AG04450 (cell line): ENCODE results near the gene MRPL55. TPM values are rescaled to one million over a fixed set of nuclear protein-coding genes. Genes with fewer than 3 reads are reported as not detected.

Source experiments
- CTCF ChIA-PET: fragments of 300-600, 350-600 bp; formaldehyde crosslinking; extraction: SDS; loops from one replicate; lab custom pipeline; 2022; ENCODE audit warnings: antibody characterized with exemption, inconsistent platforms; lab: Charles Lee
- POLR2A ChIA-PET: fragments of 350-600 bp; formaldehyde crosslinking; extraction: SDS; loops from one replicate; lab custom pipeline; 2021; ENCODE audit warnings: antibody characterized with exemption, inconsistent platforms; lab: Yijun Ruan, JAX
- DNase-seq: peaks from one replicate; pipeline ENCODE4 v3.0.0-alpha.2; 2011; ENCODE audit warnings: low read depth, low spot score
- H3K27ac ChIP-seq: one replicate; pipeline ENCODE4 v1.5.1; 2012; ENCODE audit warnings: low read depth, low read length, control low read depth
- H3K27me3 ChIP-seq: one replicate; pipeline ENCODE4 v1.6.0; 2012; ENCODE audit warnings: low read length; ENCODE audit not compliant: control insufficient read depth, insufficient read depth
- H3K4me3 ChIP-seq: 2 replicates; pipeline ENCODE4 v1.5.1; 2011; ENCODE audit warnings: mild to moderate bottlenecking, low read depth, low read length, control low read depth
- H3K9me3 ChIP-seq: 2 replicates; pipeline ENCODE4 v1.5.1; 2012; ENCODE audit warnings: low read length; ENCODE audit not compliant: control insufficient read depth, insufficient read depth
- polyA plus RNA-seq: library from polyadenylated mRNA; depleted of rRNA; stranded (reverse); fragments of >200 nt; gene quantifications from 2 replicates; pipeline ENCODE4 v1.2.3, GENCODE V29; 2011
- TF ChIP-seq, protein P1 (sequence below): IDR thresholded peaks from 2 replicates; pipeline ENCODE4 v1.5.1; 2011; ENCODE audit warnings: low read depth, low read length, control low read depth, inconsistent platforms

Gene MRPL55
- polyA plus RNA-seq, 1 experiment, result 33.4 TPM

- peaks cover 25% of the 10 kb centered on the region for H3K27me3 ChIP-seq
- POLR2A ChIA-PET, result no interaction called here
- H3K9me3 ChIP-seq, result no peaks in the 10 kb centered on the region; the same call in 1 of the 2 replicates
- H3K4me3 ChIP-seq, result no peak overlapping the region
- no peak overlapping the region for H3K27ac ChIP-seq
- CTCF ChIA-PET, result no interaction called here
- no peak for DNase-seq
- TF ChIP-seq, protein P1, sequence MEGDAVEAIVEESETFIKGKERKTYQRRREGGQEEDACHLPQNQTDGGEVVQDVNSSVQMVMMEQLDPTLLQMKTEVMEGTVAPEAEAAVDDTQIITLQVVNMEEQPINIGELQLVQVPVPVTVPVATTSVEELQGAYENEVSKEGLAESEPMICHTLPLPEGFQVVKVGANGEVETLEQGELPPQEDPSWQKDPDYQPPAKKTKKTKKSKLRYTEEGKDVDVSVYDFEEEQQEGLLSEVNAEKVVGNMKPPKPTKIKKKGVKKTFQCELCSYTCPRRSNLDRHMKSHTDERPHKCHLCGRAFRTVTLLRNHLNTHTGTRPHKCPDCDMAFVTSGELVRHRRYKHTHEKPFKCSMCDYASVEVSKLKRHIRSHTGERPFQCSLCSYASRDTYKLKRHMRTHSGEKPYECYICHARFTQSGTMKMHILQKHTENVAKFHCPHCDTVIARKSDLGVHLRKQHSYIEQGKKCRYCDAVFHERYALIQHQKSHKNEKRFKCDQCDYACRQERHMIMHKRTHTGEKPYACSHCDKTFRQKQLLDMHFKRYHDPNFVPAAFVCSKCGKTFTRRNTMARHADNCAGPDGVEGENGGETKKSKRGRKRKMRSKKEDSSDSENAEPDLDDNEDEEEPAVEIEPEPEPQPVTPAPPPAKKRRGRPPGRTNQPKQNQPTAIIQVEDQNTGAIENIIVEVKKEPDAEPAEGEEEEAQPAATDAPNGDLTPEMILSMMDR, result no peak
Measured at GRCh38 chr1:228065543-228066347, 43.4 kb downstream of the MRPL55 start.

GRCh38 chr1:228064741-228065542 lies 44.2 kb downstream of the MRPL55 start:
- ChIA-PET CTCF (no interaction called here), POLR2A (no interaction called here)
- Histone ChIP-seq H3K4me3 (no peak overlapping the region), H3K9me3 (peaks cover 6% of the 10 kb centered on the region), H3K27ac (no peak overlapping the region), H3K27me3 (peaks cover 31% of the 10 kb centered on the region)
- TF ChIP-seq, protein P1, result no peak
- no peak for DNase-seq

DNA sequence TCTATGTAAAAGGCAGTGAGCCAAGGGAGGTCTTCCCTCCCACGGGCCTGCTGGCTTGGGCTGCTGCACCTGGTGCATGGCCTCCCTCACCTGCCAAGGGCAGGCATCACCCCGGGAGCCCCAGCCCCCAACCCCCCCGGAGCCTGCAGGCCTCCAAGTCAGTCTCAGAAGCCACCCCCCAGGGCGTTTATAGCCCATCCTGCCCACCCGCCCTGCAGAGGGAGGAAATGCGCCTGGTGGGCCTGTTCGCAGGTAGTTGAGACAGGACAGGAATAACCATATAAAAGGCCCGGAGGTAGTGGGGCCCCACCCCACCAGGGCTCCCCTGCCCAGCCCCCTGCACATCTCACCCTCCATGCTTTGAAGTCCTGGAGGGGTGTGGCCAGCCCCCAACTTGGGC lies 44.8 kb downstream of the MRPL55 start:
- no peak for DNase-seq

DNA sequence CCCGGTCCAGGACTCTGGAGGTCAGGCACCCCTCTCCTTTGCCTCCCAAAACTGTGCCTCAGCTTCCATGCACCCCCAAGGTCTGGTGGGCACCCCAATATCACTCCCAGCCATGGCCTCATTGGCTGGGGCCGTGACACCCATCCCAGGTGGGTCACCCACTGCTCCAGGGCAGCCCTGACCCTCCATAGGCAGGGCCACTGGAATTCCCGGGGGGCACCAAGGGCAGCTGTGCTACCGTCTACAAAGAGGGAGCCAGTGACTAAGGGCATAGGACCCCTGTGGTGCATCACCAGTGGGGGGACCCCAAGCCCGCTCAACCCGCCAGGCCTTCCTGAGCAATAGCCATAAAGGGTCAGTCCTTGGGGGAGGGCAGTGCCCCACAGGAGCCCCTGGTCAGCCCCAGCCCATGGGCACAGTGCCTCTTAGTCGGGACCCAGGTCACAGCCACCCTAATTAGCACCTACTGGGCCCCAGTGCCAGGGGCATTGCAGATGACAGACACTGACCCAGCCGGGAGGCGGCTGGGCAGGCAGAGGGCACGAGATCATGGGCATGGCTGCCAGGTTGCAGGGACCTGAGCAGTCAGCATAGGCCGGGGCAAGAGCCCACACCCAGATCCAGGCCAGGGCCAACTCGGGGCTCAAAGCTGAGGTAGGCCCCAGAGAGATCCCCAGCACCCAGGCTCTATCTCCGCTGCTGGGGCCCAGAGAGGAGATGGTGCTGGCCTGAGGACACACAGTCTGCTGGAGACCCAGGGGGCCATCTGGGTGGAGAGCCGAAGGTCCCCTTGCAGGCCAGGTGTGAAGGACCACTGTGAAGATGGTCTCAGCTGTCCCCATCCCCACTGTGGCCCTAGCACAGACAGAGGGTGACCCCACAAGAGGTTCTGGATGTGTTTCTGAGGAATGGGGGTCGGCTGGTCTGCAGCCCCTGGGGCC lies 45.6 kb downstream of the MRPL55 start:
- TF ChIP-seq, protein P1, result no peak
- no peak for DNase-seq
- Histone ChIP-seq H3K4me3 (no peak overlapping the region), H3K27ac (no peak overlapping the region), H3K9me3 (peaks cover 16% of the 10 kb centered on the region), H3K27me3 (peaks cover 41% of the 10 kb centered on the region)
- ChIA-PET CTCF (no interaction called here), POLR2A (no interaction called here)

More for the DNA sequence above, 44.8 kb downstream of the MRPL55 start:
- ChIA-PET CTCF (no interaction called here), POLR2A (no interaction called here)
- TF ChIP-seq, protein P1, result no peak
- Histone ChIP-seq H3K4me3 (no peak overlapping the region), H3K27me3 (peaks cover 35% of the 10 kb centered on the region), H3K27ac (no peak overlapping the region), H3K9me3 (peaks cover 11% of the 10 kb centered on the region)
